GM18951 (cell line): ENCODE data around the gene FMR1.

Source experiments
- POLR2A ChIP-seq: IDR thresholded peaks from 4 replicates; pipeline ENCODE4 v1.6.1; 2011; ENCODE audit warnings: mild to moderate bottlenecking; ENCODE audit not compliant: insufficient read length, insufficient read depth; ENCODE audit errors: extremely low read depth
- in situ Hi-C: fragments of 300-500 bp; cut with MboI; formaldehyde crosslinking; loops from one replicate; pipeline ENCODE4 v1.12.0; 2022; ENCODE audit warnings: low sequenced_read_pairs, mixed read lengths, inconsistent platforms; ENCODE audit not compliant: unreplicated experiment

Gene FMR1

DNA sequence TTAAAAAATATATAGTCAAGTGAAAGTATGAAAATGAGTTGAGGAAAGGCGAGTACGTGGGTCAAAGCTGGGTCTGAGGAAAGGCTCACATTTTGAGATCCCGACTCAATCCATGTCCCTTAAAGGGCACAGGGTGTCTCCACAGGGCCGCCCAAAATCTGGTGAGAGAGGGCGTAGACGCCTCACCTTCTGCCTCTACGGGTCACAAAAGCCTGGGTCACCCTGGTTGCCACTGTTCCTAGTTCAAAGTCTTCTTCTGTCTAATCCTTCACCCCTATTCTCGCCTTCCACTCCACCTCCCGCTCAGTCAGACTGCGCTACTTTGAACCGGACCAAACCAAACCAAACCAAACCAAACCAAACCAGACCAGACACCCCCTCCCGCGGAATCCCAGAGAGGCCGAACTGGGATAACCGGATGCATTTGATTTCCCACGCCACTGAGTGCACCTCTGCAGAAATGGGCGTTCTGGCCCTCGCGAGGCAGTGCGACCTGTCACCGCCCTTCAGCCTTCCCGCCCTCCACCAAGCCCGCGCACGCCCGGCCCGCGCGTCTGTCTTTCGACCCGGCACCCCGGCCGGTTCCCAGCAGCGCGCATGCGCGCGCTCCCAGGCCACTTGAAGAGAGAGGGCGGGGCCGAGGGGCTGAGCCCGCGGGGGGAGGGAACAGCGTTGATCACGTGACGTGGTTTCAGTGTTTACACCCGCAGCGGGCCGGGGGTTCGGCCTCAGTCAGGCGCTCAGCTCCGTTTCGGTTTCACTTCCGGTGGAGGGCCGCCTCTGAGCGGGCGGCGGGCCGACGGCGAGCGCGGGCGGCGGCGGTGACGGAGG is at the start of gene FMR1:
Gene FMR1, plus strand, starts transcription at position 728 of the 831 bp plus-strand sequence. CDS start 261 bp downstream, outside the sequence.
- peak; percentile 66 for TF ChIP-seq POLR2A
- in situ Hi-C loops = no loop called here

DNA sequence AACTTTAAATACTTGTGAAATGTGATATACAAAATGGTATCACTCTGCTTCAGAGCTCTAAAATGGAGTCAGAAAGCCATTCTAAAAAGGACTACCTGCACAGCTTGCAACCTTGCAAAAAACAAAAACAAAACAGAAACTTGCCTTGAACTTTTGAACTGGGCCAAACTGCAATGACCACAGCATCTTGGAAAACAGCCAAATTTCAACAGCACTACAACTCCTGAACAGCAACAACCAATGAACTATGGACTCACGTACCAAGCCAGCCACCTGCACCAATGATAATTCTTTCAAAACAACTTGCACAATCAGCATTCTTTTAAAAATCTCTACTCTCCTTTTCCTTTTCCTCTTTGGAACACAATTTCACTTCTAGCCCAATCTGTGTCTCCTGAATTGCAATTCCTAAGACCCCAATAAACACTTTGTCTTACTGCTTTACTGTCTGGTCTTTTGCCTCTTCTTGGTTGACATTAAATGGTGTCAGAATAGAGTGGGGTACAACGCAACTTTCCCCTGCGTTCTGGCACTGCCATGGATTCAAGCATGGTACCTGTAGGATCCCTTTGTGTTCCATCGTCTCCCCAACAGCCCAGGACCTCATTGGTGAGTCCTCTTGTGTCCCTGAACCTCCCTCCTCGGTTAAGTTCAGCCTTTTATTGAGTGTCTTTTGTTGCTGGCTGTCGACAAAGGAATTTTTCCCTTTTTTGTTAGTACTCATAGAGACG is 35.7 kb upstream of the FMR1 start:
- in situ Hi-C loops = no loop called here
- TF ChIP-seq POLR2A = no peak

DNA sequence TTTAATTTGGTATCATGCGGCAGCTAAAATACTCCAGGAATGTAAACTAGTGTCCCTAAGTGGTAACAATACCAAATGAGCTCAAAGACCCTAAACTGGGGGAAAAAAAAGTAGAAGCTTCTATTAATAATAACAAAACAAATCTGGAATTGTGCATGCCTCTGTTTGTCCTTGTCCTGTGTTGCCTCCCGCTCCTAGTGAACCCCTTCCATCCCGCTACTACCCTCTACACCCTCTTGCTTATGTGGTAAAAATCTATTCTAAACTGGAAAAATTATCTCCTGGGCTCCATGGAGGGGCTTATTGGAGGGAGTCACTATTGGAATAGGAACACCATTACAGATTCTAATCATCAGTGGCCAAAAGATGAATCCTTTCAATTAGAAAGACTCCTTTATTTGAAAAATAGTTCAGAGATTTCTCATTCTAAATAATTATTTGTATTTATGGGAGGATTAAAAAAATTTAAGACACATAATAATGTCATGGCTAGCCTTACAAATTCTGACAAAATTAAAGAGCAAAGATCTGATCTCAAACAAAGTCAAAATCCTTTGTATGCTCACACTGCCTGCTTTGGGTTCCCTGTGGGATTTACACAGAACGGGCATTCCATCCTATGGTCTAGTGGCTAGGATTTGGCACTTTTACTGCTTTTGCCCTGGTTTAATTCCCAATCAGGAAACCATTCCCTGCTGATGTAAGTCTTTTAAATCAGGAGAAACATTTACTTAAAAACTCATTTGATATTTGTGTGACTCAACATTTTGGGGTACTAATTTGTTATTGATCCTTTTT is 34.7 kb upstream of the FMR1 start:
- TF ChIP-seq POLR2A = no peak
- in situ Hi-C loops = no loop called here

DNA sequence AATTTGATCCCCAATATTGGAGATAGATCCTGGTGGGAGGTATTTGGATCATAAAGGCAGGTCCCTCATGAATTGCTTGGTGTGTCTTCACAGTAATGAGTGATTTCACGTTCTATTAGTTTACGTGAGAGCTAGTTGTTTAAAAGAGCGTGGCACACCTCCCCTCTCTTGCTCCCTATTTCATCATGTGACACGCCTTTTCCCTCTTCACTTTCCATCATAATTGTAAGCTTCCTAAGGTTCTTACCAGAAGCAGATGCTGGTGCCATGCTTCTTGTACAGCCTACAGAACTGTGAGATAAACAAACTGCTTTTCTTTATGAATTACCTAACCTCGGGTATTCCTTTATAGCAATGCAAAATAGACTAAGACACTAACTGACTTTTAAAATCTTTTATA is 34.0 kb upstream of the FMR1 start:
- TF ChIP-seq POLR2A = no peak
- in situ Hi-C loops = no loop called here

GRCh38 chrX:147884958-147885357 is 26.8 kb upstream of the FMR1 start:
- TF ChIP-seq POLR2A = no peak
- in situ Hi-C loops = no loop called here

GRCh38 chrX:147890756-147891155 is 21.0 kb upstream of the FMR1 start:
- TF ChIP-seq POLR2A = no peak
- in situ Hi-C loops = no loop called here

DNA sequence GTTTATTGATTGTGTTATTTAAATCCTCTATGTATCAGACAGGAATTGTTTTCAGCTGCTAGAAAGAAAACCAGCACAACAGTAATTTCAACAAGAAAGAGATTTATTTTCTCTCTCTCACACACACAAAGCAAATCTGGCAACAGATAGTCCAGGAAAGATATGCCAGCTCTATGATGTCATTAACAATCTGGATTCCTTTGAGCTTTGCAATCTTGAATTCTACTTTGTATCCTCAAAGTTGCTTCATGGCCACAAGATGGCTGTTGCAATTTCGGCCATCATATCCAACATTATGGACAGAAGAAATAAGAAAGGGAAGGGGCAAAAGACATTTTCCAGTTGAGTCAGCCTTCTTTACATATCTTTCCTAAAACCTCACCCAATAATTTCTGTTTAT is 19.8 kb upstream of the FMR1 start:
- in situ Hi-C loops = no loop called here
- no peak for TF ChIP-seq POLR2A

- in situ Hi-C loops = no loop called here
- TF ChIP-seq POLR2A = no peak
Observed at GRCh38 chrX:147893741-147894140, 18.0 kb upstream of the FMR1 start.

- no peak for TF ChIP-seq POLR2A
- in situ Hi-C loops = no loop called here
Observed at GRCh38 chrX:147894366-147894963, 17.3 kb upstream of the FMR1 start.

- in situ Hi-C loops = no loop called here
- TF ChIP-seq POLR2A = no peak
Observed at GRCh38 chrX:147897117-147897516, 14.6 kb upstream of the FMR1 start.

DNA sequence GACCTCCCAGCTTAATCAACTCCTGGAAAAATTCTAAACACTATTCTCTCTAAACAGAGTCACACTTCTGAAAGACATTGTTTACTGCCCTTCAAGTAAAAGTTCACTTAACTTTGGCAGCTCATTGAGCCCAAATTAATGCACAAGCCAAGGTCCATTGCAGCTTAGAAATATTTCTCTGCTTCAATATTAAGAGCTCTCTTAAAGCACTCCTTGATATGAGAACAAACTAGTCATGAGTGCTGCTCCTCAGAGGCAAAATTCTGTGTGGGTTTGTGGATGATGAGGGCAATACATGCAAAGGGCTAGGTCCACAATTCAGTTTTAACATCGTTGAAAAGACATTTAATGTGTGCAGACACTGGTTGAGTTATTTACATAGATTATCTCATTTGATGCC is 12.8 kb upstream of the FMR1 start:
- in situ Hi-C loops = no loop called here
- TF ChIP-seq POLR2A = no peak

GRCh38 chrX:147899379-147900114 is 12.2 kb upstream of the FMR1 start:
- in situ Hi-C loops = no loop called here

More at GRCh38 chrX:147899379-147900114, 12.2 kb upstream of the FMR1 start:
- TF ChIP-seq POLR2A = no peak
